ENCODE measurements around the gene KLHL1.

DNA sequence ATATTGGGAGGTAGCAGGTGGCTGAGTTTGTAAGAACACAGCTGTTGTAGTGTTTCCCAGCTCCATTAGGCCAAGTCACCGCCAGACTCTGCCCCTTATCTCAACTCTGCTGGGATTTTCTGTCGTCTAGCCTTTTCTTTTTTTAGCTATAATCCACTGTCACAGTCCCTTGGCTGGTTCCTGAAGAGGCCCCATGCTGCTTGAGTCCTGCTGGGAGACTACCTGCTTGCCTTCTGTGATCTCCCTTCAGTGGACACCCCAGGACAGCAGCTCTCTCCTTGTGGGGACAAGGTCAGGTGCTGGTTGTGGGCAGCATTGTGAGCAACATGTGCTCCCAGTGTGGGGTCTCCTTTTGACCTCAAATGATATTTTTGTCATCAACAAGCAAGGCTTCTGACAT, 195.6 kb downstream of the KLHL1 start:
- TF ChIP-seq POLR2A (IDR thresholded peaks at IDR 0.05) (no peak), CTCF (IDR thresholded peaks at IDR 0.05 in 4 of 5, conservative IDR thresholded peaks at IDR 0.05 in 1 of 5) (no peak)
